H1 (cell line): ENCODE measurements around the gene EEF1AKMT1. TPM values are rescaled to one million over a fixed set of nuclear protein-coding genes. Genes with fewer than 3 reads are reported as not detected.

ENCODE experiments used
- CTCF ChIA-PET: fragments of 300-600 bp; sonication (Branson Sonifier 250); formaldehyde crosslinking; loops from one replicate; lab custom pipeline; 2021; ENCODE audit not compliant: partially characterized antibody; lab: Charles Lee
- POLR2A ChIA-PET: fragments of 300-600 bp; sonication (Branson Sonifier 250); formaldehyde crosslinking; loops from one replicate; lab custom pipeline; 2021; ENCODE audit warnings: inconsistent platforms; ENCODE audit not compliant: partially characterized antibody; lab: Charles Lee
- DNase-seq, 2 experiments: peaks; one replicate each; pipeline versions ENCODE4 v3.0.0 to v3.0.0-alpha.2; 2010 to 2022; ENCODE audit warnings: low spot score in 2 of 2, low read depth in 1 of 2, mixed read lengths in 1 of 2
- FAIRE-seq: peaks from 2 replicates; lab custom pipeline; 2011; peaks lifted over from hg19 to GRCh38; lab: Jason Lieb, UNC
- H2AFZ ChIP-seq: 2 replicates; pipeline ENCODE4 v1.8.1; 2012; ENCODE audit warnings: low read length, inconsistent platforms
- H2AK5ac ChIP-seq: 2 replicates; pipeline ENCODE4 v1.6.1; 2013; ENCODE audit warnings: low read depth, low read length
- H2BK120ac ChIP-seq: replicated peaks from 2 replicates; pipeline ENCODE3; 2013; ENCODE audit warnings: low read depth, low read length, inconsistent platforms
- H2BK12ac ChIP-seq: 2 replicates; pipeline ENCODE4 v1.6.1; 2013; ENCODE audit warnings: low read depth, low read length
- H2BK15ac ChIP-seq: 2 replicates; pipeline ENCODE4 v1.6.1; 2013; ENCODE audit warnings: low read length
- H2BK20ac ChIP-seq: 2 replicates; pipeline ENCODE4 v1.6.1; 2013; ENCODE audit warnings: low read length
- H2BK5ac ChIP-seq: 2 replicates; pipeline ENCODE4 v1.6.1; 2013; ENCODE audit warnings: low read depth, low read length
- H3K14ac ChIP-seq: 2 replicates; pipeline ENCODE4 v1.6.1; 2013; ENCODE audit warnings: inconsistent platforms; ENCODE audit not compliant: insufficient read length
- H3K18ac ChIP-seq: 2 replicates; pipeline ENCODE4 v1.6.1; 2013; ENCODE audit warnings: low read length; ENCODE audit errors: extremely low read depth
- H3K23ac ChIP-seq: 2 replicates; pipeline ENCODE4 v1.6.1; 2013; ENCODE audit warnings: inconsistent platforms; ENCODE audit not compliant: insufficient read length
- H3K23me2 ChIP-seq: 2 replicates; pipeline ENCODE4 v1.6.1; 2013; ENCODE audit warnings: low read depth, low read length
- H3K27ac ChIP-seq: 2 replicates; pipeline ENCODE4 v1.6.1; 2011; ENCODE audit warnings: low read depth, low read length, inconsistent platforms
- H3K27me3 ChIP-seq, 4 experiments: replicated peaks in 1 of 4; 1 replicate in 1 of 4; 2 replicates in 3 of 4; pipeline versions ENCODE4 v1.6.1 to v1.8.1; 2011 to 2013; ENCODE audit warnings: low read length in 3 of 4, mild to moderate bottlenecking in 3 of 4, inconsistent platforms in 2 of 4, mixed read lengths in 2 of 4, moderate library complexity in 1 of 4; ENCODE audit not compliant: control insufficient read depth in 3 of 4, insufficient read depth in 3 of 4; ENCODE audit errors: extremely low read depth in 1 of 4
- H3K36me3 ChIP-seq, 4 experiments: 2 replicates each; pipeline versions ENCODE4 v1.6.1 to v1.8.1; 2011 to 2013; ENCODE audit warnings: mild to moderate bottlenecking in 4 of 4, low read length in 3 of 4, moderate library complexity in 2 of 4, control low read depth in 1 of 4, inconsistent platforms in 1 of 4; ENCODE audit not compliant: insufficient read depth in 4 of 4, control insufficient read depth in 2 of 4
- H3K4ac ChIP-seq: replicated peaks from 2 replicates; pipeline ENCODE3; 2013; ENCODE audit warnings: low read length, low read depth, mixed read lengths, inconsistent platforms; ENCODE audit not compliant: insufficient read length
- H3K4me1 ChIP-seq, 4 experiments: replicated peaks in 1 of 4; 1 replicate in 1 of 4; 2 replicates in 3 of 4; pipeline versions ENCODE4 v1.6.1 to v1.8.1; 2011 to 2013; ENCODE audit warnings: low read length in 3 of 4, inconsistent platforms in 2 of 4, mixed read lengths in 1 of 4; ENCODE audit not compliant: insufficient read depth in 4 of 4, control insufficient read depth in 3 of 4
- H3K4me2 ChIP-seq, 2 experiments: 2 replicates each; pipeline versions ENCODE4 v1.6.1 to v1.8.1; 2011 to 2013; ENCODE audit warnings: low read depth in 2 of 2, low read length in 2 of 2, control low read depth in 1 of 2, inconsistent platforms in 1 of 2, mild to moderate bottlenecking in 1 of 2; ENCODE audit not compliant: insufficient read depth in 1 of 2
- H3K4me3 ChIP-seq, 4 experiments: fragments of 200-600, 300-600 bp in 1 of 4; sonication (generic), shearing (Covaris generic), sonication (Bioruptor Twin) in 1 of 4; 2 replicates each; pipeline versions ENCODE4 v1.5.1 to v1.8.1; 2011 to 2016; ENCODE audit warnings: low read length in 4 of 4, low read depth in 3 of 4, control low read depth in 2 of 4, inconsistent platforms in 2 of 4, mild to moderate bottlenecking in 2 of 4, mixed read lengths in 1 of 4, moderate library complexity in 1 of 4; ENCODE audit not compliant: insufficient read depth in 2 of 4; ENCODE audit errors: extremely low read depth in 1 of 4
- H3K56ac ChIP-seq: replicated peaks from 2 replicates; pipeline ENCODE3; 2013; ENCODE audit warnings: low read depth, mild to moderate bottlenecking, mixed read lengths, low read length, inconsistent platforms; ENCODE audit not compliant: insufficient read length
- H3K79me1 ChIP-seq: 2 replicates; pipeline ENCODE4 v1.6.1; 2013; ENCODE audit warnings: low read depth, low read length, control low read depth
- H3K79me2 ChIP-seq, 2 experiments: 2 replicates each; pipeline versions ENCODE4 v1.6.1 to v1.8.1; 2012 to 2013; ENCODE audit warnings: low read length in 2 of 2, mild to moderate bottlenecking in 2 of 2, inconsistent platforms in 1 of 2; ENCODE audit not compliant: insufficient read depth in 2 of 2, control insufficient read depth in 1 of 2
- H3K9ac ChIP-seq, 4 experiments: replicated peaks in 1 of 4; 1 replicate in 1 of 4; 2 replicates in 3 of 4; pipeline versions ENCODE4 v1.6.1 to v1.8.1; 2011 to 2013; ENCODE audit warnings: low read depth in 3 of 4, low read length in 3 of 4, control low read depth in 2 of 4, mild to moderate bottlenecking in 2 of 4, moderate library complexity in 2 of 4, inconsistent platforms in 1 of 4; ENCODE audit errors: extremely low read depth in 1 of 4
- H3K9me3 ChIP-seq, 2 experiments: 2 replicates each; pipeline versions ENCODE4 v1.6.1 to v1.8.1; 2012 to 2013; ENCODE audit warnings: mild to moderate bottlenecking in 2 of 2, moderate library complexity in 2 of 2, control low read depth in 1 of 2, inconsistent platforms in 1 of 2, low read depth in 1 of 2, low read length in 1 of 2, mixed read lengths in 1 of 2; ENCODE audit not compliant: insufficient read depth in 2 of 2
- H4K20me1 ChIP-seq, 2 experiments: replicated peaks in 1 of 2; 2 replicates each; pipeline versions ENCODE3 to v1.8.1; 2011 to 2013; ENCODE audit warnings: inconsistent platforms in 2 of 2, low read length in 2 of 2, mild to moderate bottlenecking in 1 of 2; ENCODE audit not compliant: insufficient read depth in 2 of 2, control insufficient read depth in 1 of 2
- H4K5ac ChIP-seq: 2 replicates; pipeline ENCODE4 v1.6.1; 2013; ENCODE audit warnings: low read length, low read depth, mixed read lengths, inconsistent platforms; ENCODE audit not compliant: insufficient read length
- H4K8ac ChIP-seq: 2 replicates; pipeline ENCODE4 v1.8.0; 2013; ENCODE audit warnings: mild to moderate bottlenecking, moderate library complexity, low read length, inconsistent platforms; ENCODE audit not compliant: insufficient read depth; ENCODE audit errors: extremely low read depth
- H4K91ac ChIP-seq: replicated peaks from 2 replicates; pipeline ENCODE3; 2013; ENCODE audit warnings: low read length, mixed read lengths, inconsistent platforms; ENCODE audit not compliant: insufficient read length
- POLR2A ChIP-seq, 2 experiments: IDR thresholded peaks; 1 replicate in 1 of 2; 2 replicates in 1 of 2; pipeline ENCODE4 v1.6.1; 2011; ENCODE audit warnings: low read depth in 2 of 2, low read length in 2 of 2, mild to moderate bottlenecking in 2 of 2; ENCODE audit errors: control extremely low read depth in 1 of 2
- SP4 ChIP-seq: IDR thresholded peaks from 2 replicates; pipeline ENCODE4 v1.6.1; 2012; ENCODE audit warnings: low read length, inconsistent platforms
- WGBS, 2 experiments: shearing (Covaris generic) in 1 of 2; methylation state at CpG; one replicate each; pipeline versions ENCODE4 v1.1.6 to v1.1.7; 2013 to 2015; ENCODE audit warnings: low lambda C conversion rate in 2 of 2, mixed read lengths in 2 of 2, inconsistent platforms in 1 of 2, low coverage in 1 of 2, missing lambda C conversion rate in 1 of 2; ENCODE audit not compliant: insufficient replicate concordance in 2 of 2, insufficient coverage in 1 of 2, insufficient read length in 1 of 2; ENCODE audit errors: extremely low coverage in 1 of 2, missing lambda C conversion rate in 1 of 2; 5-methylcytosine and 5-hydroxymethylcytosine counted together
- polyA plus RNA-seq, 7 experiments: library from polyadenylated mRNA; depleted of rRNA in 3 of 7; stranded (reverse) in 5 of 7; unstranded in 2 of 7; fragments of >200 nt in 5 of 7; fragments of 200-250 nt in 2 of 7; gene quantifications; 1 replicate in 5 of 7; 2 replicates in 1 of 7; 4 replicates in 1 of 7; pipeline versions ENCODE4 v1.2.1 to v1.2.3, GENCODE V29; 2011 to 2013; ENCODE audit warnings: missing spikeins in 2 of 7, mixed read lengths in 2 of 7
- total RNA-seq: library from RNA; stranded (reverse); fragmentation: NEBNext Ultra II Directional; extraction: Animal tissue kit (Norgen Biotek cat#: 25700); gene quantifications from 2 replicates; pipeline ENCODE4 v1.2.1, GENCODE V29; 2021

The EEF1AKMT1 gene
- total and polyA plus RNA-seq, 2 of the 8 experiments (the other 6 are each of a cell fraction or from before 2014, with no cell fraction given) = 3.1 to 4.1 TPM

DNA sequence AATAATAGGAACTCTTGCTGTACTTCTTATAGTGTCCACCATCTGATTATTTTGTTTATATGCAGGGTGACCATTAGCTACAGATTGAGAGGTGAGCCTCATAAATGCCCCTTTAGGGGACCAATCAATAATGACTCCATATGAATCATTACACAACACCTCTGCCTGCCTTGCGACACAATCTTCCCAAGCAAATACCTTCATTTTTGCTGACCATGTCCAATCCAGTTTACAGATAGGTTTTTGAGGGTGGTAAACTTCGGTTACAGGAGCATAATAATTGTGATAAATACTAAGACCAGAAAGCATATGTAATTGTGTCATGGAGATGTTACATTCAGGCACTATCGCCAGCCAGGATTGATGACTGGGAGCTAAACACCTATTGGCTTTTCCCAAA is 93.9 kb downstream of the EEF1AKMT1 start:
- WGBS, 2 experiments = 79% methylated on average over 3 of the region's 3 CpGs; no CpG with 5 or more reads in 1 of the 2 experiments

More for the DNA sequence above, 93.9 kb downstream of the EEF1AKMT1 start:
- DNase-seq (no peak), FAIRE-seq (no peak)
- ChIA-PET CTCF (interaction anchor here (1.4 to 1.7 kb wide), 2 partner anchors 15 to 187 kb away, joined by 3 read pairs; no protein-coding TSS in a partner anchor), POLR2A (no interaction called here)
- no peak overlapping the region for H3K56ac ChIP-seq
- no peak overlapping the region for H3K4me2 ChIP-seq
- TF ChIP-seq POLR2A (IDR thresholded peaks at IDR 0.05; ENCODE audit: control extremely low read depth in 1 of 2, low read depth in 2 of 2, low read length in 2 of 2) (no peak), SP4 (no peak)
- no peak overlapping the region for H3K14ac ChIP-seq
- H4K20me1 ChIP-seq = no peaks in the 10 kb centered on the region
- H4K5ac ChIP-seq = no peak overlapping the region
- no peaks in the 10 kb centered on the region for H3K23me2 ChIP-seq
- no peak overlapping the region for H3K23ac ChIP-seq
- H3K79me1 ChIP-seq = no peaks in the 10 kb centered on the region
- no peak overlapping the region for H3K27ac ChIP-seq
- no peak overlapping the region for H4K91ac ChIP-seq
- no peak overlapping the region for H2BK15ac ChIP-seq
- H3K4me1 ChIP-seq = peaks cover 0 to 2% (median 1%) of the 10 kb centered on the region in 4 experiments; a peak in 5 of 7 replicates
- no peak overlapping the region for H3K4me3 ChIP-seq
- no peak overlapping the region for H2BK120ac ChIP-seq
- no peak overlapping the region for H3K4ac ChIP-seq
- no peak overlapping the region for H2AFZ ChIP-seq
- no peak overlapping the region for H2BK5ac ChIP-seq
- H2AK5ac ChIP-seq = no peak overlapping the region
- H3K9me3 ChIP-seq = no peaks in the 10 kb centered on the region
- no peak overlapping the region for H4K8ac ChIP-seq
- no peaks in the 10 kb centered on the region for H3K27me3 ChIP-seq
- H3K79me2 ChIP-seq = no peaks in the 10 kb centered on the region
- H3K9ac ChIP-seq = no peak overlapping the region
- no peaks in the 10 kb centered on the region for H3K36me3 ChIP-seq
- H2BK20ac ChIP-seq = no peak overlapping the region
- H3K18ac ChIP-seq = no peak overlapping the region
- H2BK12ac ChIP-seq = no peak overlapping the region

Other genes with a start within 250 kb of the EEF1AKMT1 start
- 1.8 and 1.9 TPM in 2 replicates for gene CRYL1, start 248.1 kb downstream of the EEF1AKMT1 start, total RNA-seq
- gene CRYL1, start 248.1 kb downstream of the EEF1AKMT1 start, polyA plus RNA-seq (2011; rRNA removed) = 6.4 and 8.2 TPM in 2 replicates
- gene IFT88, start 206.8 kb downstream of the EEF1AKMT1 start, total RNA-seq = 5.8 and 6.6 TPM in 2 replicates
- gene IFT88, start 206.8 kb downstream of the EEF1AKMT1 start, polyA plus RNA-seq (2011; rRNA removed) = 0.91 and 1.7 TPM in 2 replicates
- 0.56 and 0.84 TPM in 2 replicates for gene IL17D, start 70.3 kb downstream of the EEF1AKMT1 start, total RNA-seq
- 0.57 and 0.59 TPM in 2 replicates for gene IL17D, start 70.3 kb downstream of the EEF1AKMT1 start, polyA plus RNA-seq (2011; rRNA removed)
- gene XPO4, start 128.8 kb upstream of the EEF1AKMT1 start, total RNA-seq = 33.3 and 35.5 TPM in 2 replicates
- 7.3 and 11.9 TPM in 2 replicates for gene XPO4, start 128.8 kb upstream of the EEF1AKMT1 start, polyA plus RNA-seq (2011; rRNA removed)